ENCODE measurements around the gene CD47. TPM values are rescaled to one million over a fixed set of nuclear protein-coding genes. Genes with fewer than 3 reads are reported as not detected.

CD47 gene
- total RNA-seq, 1 donor from 2014 or later = 102 TPM

- no peak overlapping the region for H3K4me2 ChIP-seq
- no peaks in the 10 kb centered on the region for H3K4me1 ChIP-seq
- peaks cover 5% of the 10 kb centered on the region for H3K4me1 Mint-ChIP-seq
- no peaks in the 10 kb centered on the region for H4K20me1 ChIP-seq (ENCODE audit: low read depth)
- H3K27ac ChIP-seq = no peak overlapping the region
- no peaks in the 10 kb centered on the region for H3K36me3 Mint-ChIP-seq
- no peaks in the 10 kb centered on the region for H3K79me2 ChIP-seq (ENCODE audit: low read depth)
- no peak overlapping the region for H3K9ac ChIP-seq
- peaks cover 4% of the 10 kb centered on the region for H3K27me3 Mint-ChIP-seq (ENCODE audit: insufficient read depth, low read depth)
- no peak for DNase-seq (ENCODE audit: low spot score)
- no peak overlapping the region for H3K4me3 Mint-ChIP-seq
- no peaks in the 10 kb centered on the region for H3K36me3 ChIP-seq
- no peak overlapping the region for H3K27ac Mint-ChIP-seq
- no peak overlapping the region for H3K4me3 ChIP-seq
- H3K9me3 Mint-ChIP-seq = no peaks in the 10 kb centered on the region
- no peak for TF ChIP-seq EZH2phosphoT487 (IDR thresholded peaks at IDR 0.05)
- no peak for TF ChIP-seq EZH2 (IDR thresholded peaks at IDR 0.05)
- TF ChIP-seq CTCF (IDR thresholded peaks at IDR 0.05) = no peak
- no peaks in the 10 kb centered on the region for H3K27me3 ChIP-seq
- H2AFZ ChIP-seq (replicated peaks) = no peak overlapping the region
- H3F3A ChIP-seq (ENCODE audit: low read depth) = no peaks in the 10 kb centered on the region
- H3K9me3 ChIP-seq (ENCODE audit: low read depth) = no peaks in the 10 kb centered on the region
These were observed 72.3 kb downstream of the CD47 start for GRCh38 chr3:108018552-108018951.

- Mint-ChIP-seq H3K27me3 (ENCODE audit: insufficient read depth, low read depth) (peaks cover 4% of the 10 kb centered on the region), H3K4me3 (no peak overlapping the region), H3K9me3 (no peaks in the 10 kb centered on the region), H3K36me3 (no peaks in the 10 kb centered on the region), H3K27ac (no peak overlapping the region), H3K4me1 (peaks cover 5% of the 10 kb centered on the region)
- Histone ChIP-seq H2AFZ (replicated peaks) (no peak overlapping the region), H3F3A (ENCODE audit: low read depth) (no peaks in the 10 kb centered on the region), H3K79me2 (ENCODE audit: low read depth) (no peaks in the 10 kb centered on the region), H3K4me1 (no peaks in the 10 kb centered on the region), H3K9me3 (ENCODE audit: low read depth) (no peaks in the 10 kb centered on the region), H3K27me3 (no peaks in the 10 kb centered on the region), H3K36me3 (no peaks in the 10 kb centered on the region), H3K9ac (no peak overlapping the region), H3K27ac (no peak overlapping the region), H4K20me1 (ENCODE audit: low read depth) (no peaks in the 10 kb centered on the region), H3K4me2 (no peak overlapping the region), H3K4me3 (no peak overlapping the region)
- TF ChIP-seq CTCF (IDR thresholded peaks at IDR 0.05) (no peak), EZH2phosphoT487 (IDR thresholded peaks at IDR 0.05) (no peak), EZH2 (IDR thresholded peaks at IDR 0.05) (no peak)
- DNase-seq (ENCODE audit: low spot score) = no peak
These were observed 73.2 kb downstream of the CD47 start for GRCh38 chr3:108017587-108017986.

GRCh38 chr3:108014943-108015342 is 75.9 kb downstream of the CD47 start:
- Histone ChIP-seq H3F3A (ENCODE audit: low read depth) (no peaks in the 10 kb centered on the region), H3K9me3 (ENCODE audit: low read depth) (no peaks in the 10 kb centered on the region), H3K36me3 (no peaks in the 10 kb centered on the region), H3K4me3 (no peak overlapping the region), H3K4me2 (no peak overlapping the region), H3K79me2 (ENCODE audit: low read depth) (no peaks in the 10 kb centered on the region), H3K9ac (no peak overlapping the region), H3K27ac (no peak overlapping the region), H4K20me1 (ENCODE audit: low read depth) (no peaks in the 10 kb centered on the region), H3K27me3 (no peaks in the 10 kb centered on the region), H2AFZ (replicated peaks) (no peak overlapping the region), H3K4me1 (no peaks in the 10 kb centered on the region)
- Mint-ChIP-seq H3K4me3 (no peak overlapping the region), H3K9me3 (no peaks in the 10 kb centered on the region), H3K27me3 (ENCODE audit: insufficient read depth, low read depth) (peaks cover 2% of the 10 kb centered on the region), H3K4me1 (peaks cover 4% of the 10 kb centered on the region), H3K36me3 (no peaks in the 10 kb centered on the region), H3K27ac (no peak overlapping the region)
- DNase-seq (ENCODE audit: low spot score) = no peak
- no peak for TF ChIP-seq CTCF (IDR thresholded peaks at IDR 0.05)
- no peak for TF ChIP-seq EZH2phosphoT487 (IDR thresholded peaks at IDR 0.05)
- TF ChIP-seq EZH2 (IDR thresholded peaks at IDR 0.05) = no peak
